Measurements from ENCODE around the gene SRBD1.

GRCh38 chr2:45361666-45362065 lies 249.4 kb downstream of the SRBD1 start:
- TF ChIP-seq CTCF (IDR thresholded peaks at IDR 0.05; ENCODE audit: low read depth, low read length, missing input control), result no peak
- TF ChIP-seq HNF4G (IDR thresholded peaks at IDR 0.05), result no peak
- TF ChIP-seq SP1 (IDR thresholded peaks at IDR 0.05), result no peak
- TF ChIP-seq GABPA (IDR thresholded peaks at IDR 0.05 in 1 of 2, conservative IDR thresholded peaks at IDR 0.05 in 1 of 2), result no peak
